Measurements from ENCODE around the gene CHCHD3. TPM values are rescaled to one million over a fixed set of nuclear protein-coding genes. Genes with fewer than 3 reads are reported as not detected.

Gene CHCHD3
- total and polyA plus RNA-seq, 2 of the 4 experiments (the other 2 are of a cell fraction) = 56.9 to 141 TPM

DNA sequence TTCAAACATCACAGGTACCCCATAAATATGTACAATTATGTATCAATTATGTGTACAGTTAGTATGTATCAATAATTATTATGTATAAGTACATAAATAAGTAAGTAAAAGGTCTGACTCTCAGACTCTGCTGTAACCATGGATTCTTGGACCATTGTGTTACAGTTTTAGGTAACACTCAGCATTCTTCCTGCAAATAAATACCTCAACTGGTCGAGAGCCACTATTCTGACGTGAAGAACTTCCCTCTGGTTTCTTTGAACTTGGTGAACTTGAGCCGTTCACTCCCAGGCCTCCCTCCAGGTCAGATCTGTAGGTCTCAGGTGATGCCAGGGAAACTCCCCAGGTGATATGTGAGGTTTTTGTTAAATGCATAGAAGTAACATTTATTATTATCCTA is 313.8 kb downstream of the CHCHD3 start:
- dilution Hi-C loops (cut with HindIII; ENCODE audit: low sequenced_read_pairs, unreplicated experiment) = no loop called here
- H3K9ac ChIP-seq (ENCODE audit: low read depth, low read length) = no peak overlapping the region
- H3K18ac ChIP-seq (ENCODE audit: low read depth, low read length) = no peak overlapping the region
- intact Hi-C loops (cut with micrococcal nuclease) = no loop called here
- no peaks in the 10 kb centered on the region for H3K4me1 ChIP-seq (ENCODE audit: control insufficient read depth, insufficient read depth, low read length)
- H2BK20ac ChIP-seq (ENCODE audit: low read depth, low read length) = no peak overlapping the region
- H3K4me3 ChIP-seq (ENCODE audit: insufficient read depth, low read depth, low read length) = no peak overlapping the region
- H3K27ac ChIP-seq (ENCODE audit: insufficient read depth, low read length) = no peak overlapping the region
- H2BK15ac ChIP-seq (ENCODE audit: low read depth, low read length) = no peak overlapping the region
- H3K4ac ChIP-seq (ENCODE audit: low read depth, low read length) = no peak overlapping the region
- no peaks in the 10 kb centered on the region for H3K9me1 ChIP-seq (ENCODE audit: insufficient read depth, low read length)
- H3K9me3 ChIP-seq (ENCODE audit: control insufficient read depth, insufficient read depth, low read length) = peaks cover 12% of the 10 kb centered on the region
- H2BK120ac ChIP-seq (ENCODE audit: low read depth, low read length) = no peak overlapping the region
- CTCF ChIA-PET = no interaction called here
- no peak overlapping the region for H2AK5ac ChIP-seq (ENCODE audit: low read depth, low read length)
- in situ Hi-C loops (cut with MboI; ENCODE audit: low sequenced_read_pairs) = no loop called here
- H3K36me3 ChIP-seq (ENCODE audit: control insufficient read depth, insufficient read depth, low read length) = no peaks in the 10 kb centered on the region
- DNase-seq (no peak), ATAC-seq (ENCODE audit: low read depth) (no peak)
- no peaks in the 10 kb centered on the region for H3K79me1 ChIP-seq (ENCODE audit: low read depth in 1 of 2, low read length in 2 of 2)
- H4K8ac ChIP-seq (ENCODE audit: low read depth in 2 of 2, low read length in 2 of 2) = no peak overlapping the region
- POLR2A ChIA-PET (ENCODE audit: unreplicated experiment) = no interaction called here
- no peak overlapping the region for H3K14ac ChIP-seq (replicated peaks; ENCODE audit: low read depth, low read length)
- WGBS, 2 experiments (ENCODE audit: extremely low coverage in 2 of 2, insufficient read length in 1 of 2) = no CpG with 5 or more reads among the region's 3 CpGs
- no peak overlapping the region for H3K56ac ChIP-seq (ENCODE audit: extremely low read depth, insufficient read depth, low read length)
- H2BK5ac ChIP-seq (ENCODE audit: low read depth, low read length, poor library complexity, severe bottlenecking) = no peak overlapping the region
- no peak overlapping the region for H2AK9ac ChIP-seq (replicated peaks; ENCODE audit: low read depth, low read length, poor library complexity)
- H4K20me1 ChIP-seq (ENCODE audit: insufficient read depth, low read length) = no peaks in the 10 kb centered on the region
- H3K4me2 ChIP-seq (ENCODE audit: low read depth, low read length) = no peak overlapping the region
- BruUV-seq (replicated peaks) = no TSS peak
- H3K23ac ChIP-seq (ENCODE audit: low read depth, low read length) = no peak overlapping the region
- H2AFZ ChIP-seq (replicated peaks; ENCODE audit: low read length, poor library complexity) = no peak overlapping the region
- TF ChIP-seq, protein P1, sequence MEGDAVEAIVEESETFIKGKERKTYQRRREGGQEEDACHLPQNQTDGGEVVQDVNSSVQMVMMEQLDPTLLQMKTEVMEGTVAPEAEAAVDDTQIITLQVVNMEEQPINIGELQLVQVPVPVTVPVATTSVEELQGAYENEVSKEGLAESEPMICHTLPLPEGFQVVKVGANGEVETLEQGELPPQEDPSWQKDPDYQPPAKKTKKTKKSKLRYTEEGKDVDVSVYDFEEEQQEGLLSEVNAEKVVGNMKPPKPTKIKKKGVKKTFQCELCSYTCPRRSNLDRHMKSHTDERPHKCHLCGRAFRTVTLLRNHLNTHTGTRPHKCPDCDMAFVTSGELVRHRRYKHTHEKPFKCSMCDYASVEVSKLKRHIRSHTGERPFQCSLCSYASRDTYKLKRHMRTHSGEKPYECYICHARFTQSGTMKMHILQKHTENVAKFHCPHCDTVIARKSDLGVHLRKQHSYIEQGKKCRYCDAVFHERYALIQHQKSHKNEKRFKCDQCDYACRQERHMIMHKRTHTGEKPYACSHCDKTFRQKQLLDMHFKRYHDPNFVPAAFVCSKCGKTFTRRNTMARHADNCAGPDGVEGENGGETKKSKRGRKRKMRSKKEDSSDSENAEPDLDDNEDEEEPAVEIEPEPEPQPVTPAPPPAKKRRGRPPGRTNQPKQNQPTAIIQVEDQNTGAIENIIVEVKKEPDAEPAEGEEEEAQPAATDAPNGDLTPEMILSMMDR (conservative IDR thresholded peaks at IDR 0.05; ENCODE audit: low read depth, low read length) = no peak
- no peak for TF ChIP-seq RCOR1 (IDR thresholded peaks at IDR 0.05; ENCODE audit: insufficient replicate concordance, low read length)
- TF ChIP-seq POLR2A (IDR thresholded peaks at IDR 0.05; ENCODE audit: low read depth, low read length) = no peak
- no peak for TF ChIP-seq SMC3 (IDR thresholded peaks at IDR 0.05; ENCODE audit: low read depth, low read length)
- TF ChIP-seq CHD1 (IDR thresholded peaks at IDR 0.05; ENCODE audit: low read depth, low read length) = no peak
- TF ChIP-seq MXI1 (IDR thresholded peaks at IDR 0.05; ENCODE audit: borderline replicate concordance, low read depth, low read length) = no peak
- TF ChIP-seq, protein P2, sequence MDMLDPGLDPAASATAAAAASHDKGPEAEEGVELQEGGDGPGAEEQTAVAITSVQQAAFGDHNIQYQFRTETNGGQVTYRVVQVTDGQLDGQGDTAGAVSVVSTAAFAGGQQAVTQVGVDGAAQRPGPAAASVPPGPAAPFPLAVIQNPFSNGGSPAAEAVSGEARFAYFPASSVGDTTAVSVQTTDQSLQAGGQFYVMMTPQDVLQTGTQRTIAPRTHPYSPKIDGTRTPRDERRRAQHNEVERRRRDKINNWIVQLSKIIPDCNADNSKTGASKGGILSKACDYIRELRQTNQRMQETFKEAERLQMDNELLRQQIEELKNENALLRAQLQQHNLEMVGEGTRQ (IDR thresholded peaks at IDR 0.05; ENCODE audit: low read depth, low read length) = no peak
- no peak for TF ChIP-seq RFX5 (IDR thresholded peaks at IDR 0.05; ENCODE audit: low read depth, low read length)
- TF ChIP-seq CEBPB (IDR thresholded peaks at IDR 0.05; ENCODE audit: low read depth, low read length) = no peak
- TF ChIP-seq MAFK (IDR thresholded peaks at IDR 0.05; ENCODE audit: low read depth, low read length) = no peak
- TF ChIP-seq BHLHE40 (IDR thresholded peaks at IDR 0.05; ENCODE audit: low read depth, low read length) = no peak
- TF ChIP-seq RAD21 (IDR thresholded peaks at IDR 0.05; ENCODE audit: low read length) = no peak
- no peak for TF ChIP-seq FOS (IDR thresholded peaks at IDR 0.05; ENCODE audit: low read depth, low read length)
- TF ChIP-seq, protein P3, sequence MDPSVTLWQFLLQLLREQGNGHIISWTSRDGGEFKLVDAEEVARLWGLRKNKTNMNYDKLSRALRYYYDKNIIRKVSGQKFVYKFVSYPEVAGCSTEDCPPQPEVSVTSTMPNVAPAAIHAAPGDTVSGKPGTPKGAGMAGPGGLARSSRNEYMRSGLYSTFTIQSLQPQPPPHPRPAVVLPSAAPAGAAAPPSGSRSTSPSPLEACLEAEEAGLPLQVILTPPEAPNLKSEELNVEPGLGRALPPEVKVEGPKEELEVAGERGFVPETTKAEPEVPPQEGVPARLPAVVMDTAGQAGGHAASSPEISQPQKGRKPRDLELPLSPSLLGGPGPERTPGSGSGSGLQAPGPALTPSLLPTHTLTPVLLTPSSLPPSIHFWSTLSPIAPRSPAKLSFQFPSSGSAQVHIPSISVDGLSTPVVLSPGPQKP (IDR thresholded peaks at IDR 0.05; ENCODE audit: borderline replicate concordance, low read depth, low read length) = no peak
- no peak for TF ChIP-seq NFE2L2 (IDR thresholded peaks at IDR 0.05; ENCODE audit: low read depth, low read length)
- TF ChIP-seq MAZ (IDR thresholded peaks at IDR 0.05; ENCODE audit: borderline replicate concordance, low read depth, low read length) = no peak
- H4K91ac ChIP-seq (ENCODE audit: insufficient read depth, low read depth, low read length) = no peak overlapping the region
- H3K27me3 ChIP-seq (ENCODE audit: control insufficient read depth, insufficient read depth, low read length) = peaks cover 37% of the 10 kb centered on the region
- H4K5ac ChIP-seq (ENCODE audit: low read depth, low read length) = no peak overlapping the region
